Loucy (cell line): ENCODE measurements around the gene CHCHD6.

Source experiments
- H2AFZ ChIP-seq: fragments of 200-600 bp; sonication (generic); 2 replicates; pipeline ENCODE4 v1.6.0; 2016; ENCODE audit warnings: antibody characterized with exemption, mild to moderate bottlenecking, low read length, moderate library complexity
- H3F3A ChIP-seq: fragments of 200-600 bp; 2 replicates; pipeline ENCODE4 v1.6.0; 2016; ENCODE audit warnings: antibody characterized with exemption, low read depth, mild to moderate bottlenecking
- H3K27me3 ChIP-seq: fragments of 200-600 bp; sonication (generic); 2 replicates; pipeline ENCODE4 v1.6.1; 2014; ENCODE audit warnings: low read length, mild to moderate bottlenecking; ENCODE audit not compliant: insufficient read depth, poor library complexity, severe bottlenecking
- H3K36me3 ChIP-seq: fragments of 200-600 bp; sonication (generic); 2 replicates; pipeline ENCODE4 v1.6.1; 2016; ENCODE audit warnings: low read length; ENCODE audit not compliant: insufficient read depth
- H3K4me1 ChIP-seq: fragments of 200-600 bp; sonication (generic); 2 replicates; pipeline ENCODE4 v1.5.1; 2014; ENCODE audit warnings: low read length, mild to moderate bottlenecking; ENCODE audit not compliant: insufficient read depth, poor library complexity, severe bottlenecking
- H3K4me2 ChIP-seq: fragments of 200-600 bp; sonication (generic); 2 replicates; pipeline ENCODE4 v1.6.0; 2014; ENCODE audit warnings: antibody characterized with exemption, low read length, low read depth, mild to moderate bottlenecking; ENCODE audit not compliant: poor library complexity, severe bottlenecking
- H3K4me3 ChIP-seq: fragments of 200-600 bp; sonication (generic); 2 replicates; pipeline ENCODE4 v1.5.1; 2014; ENCODE audit warnings: low read length, mild to moderate bottlenecking, mixed read lengths; ENCODE audit not compliant: poor library complexity, severe bottlenecking
- H3K79me2 ChIP-seq: fragments of 200-600 bp; sonication (generic); 2 replicates; pipeline ENCODE4 v1.6.1; 2014; ENCODE audit warnings: low read length; ENCODE audit not compliant: insufficient read depth
- H3K9ac ChIP-seq: fragments of 200-600 bp; sonication (generic); 2 replicates; pipeline ENCODE4 v1.6.0; 2014; ENCODE audit warnings: mild to moderate bottlenecking, low read depth, low read length, moderate library complexity; ENCODE audit not compliant: poor library complexity, severe bottlenecking
- H3K9me2 ChIP-seq: fragments of 200-600 bp; sonication (generic); replicated peaks from 2 replicates; pipeline ENCODE4 v1.6.1; 2016; ENCODE audit warnings: low read depth, low read length, mixed read lengths
- H3K9me3 ChIP-seq: fragments of 200-600 bp; sonication (generic); 2 replicates; pipeline ENCODE4 v1.6.1; 2014; ENCODE audit warnings: mild to moderate bottlenecking, antibody characterized with exemption, low read length, low read depth; ENCODE audit not compliant: insufficient read depth
- H4K20me1 ChIP-seq: fragments of 200-600 bp; sonication (generic); 2 replicates; pipeline ENCODE4 v1.6.0; 2014; ENCODE audit warnings: antibody characterized with exemption, low read length, mild to moderate bottlenecking; ENCODE audit not compliant: insufficient read depth, poor library complexity, severe bottlenecking
- EZH2phosphoT487 ChIP-seq: fragments of 200-600 bp; IDR thresholded peaks from 2 replicates; pipeline ENCODE4 v1.6.1; 2018; ENCODE audit warnings: antibody characterized with exemption, mild to moderate bottlenecking, moderate library complexity, borderline replicate concordance
- TF ChIP-seq, protein P1 (sequence below): fragments of 200-600 bp; sonication (generic); conservative IDR thresholded peaks from 2 replicates; pipeline ENCODE4 v1.5.1; 2014; ENCODE audit warnings: mild to moderate bottlenecking, antibody characterized with exemption, low read length

Gene CHCHD6

DNA sequence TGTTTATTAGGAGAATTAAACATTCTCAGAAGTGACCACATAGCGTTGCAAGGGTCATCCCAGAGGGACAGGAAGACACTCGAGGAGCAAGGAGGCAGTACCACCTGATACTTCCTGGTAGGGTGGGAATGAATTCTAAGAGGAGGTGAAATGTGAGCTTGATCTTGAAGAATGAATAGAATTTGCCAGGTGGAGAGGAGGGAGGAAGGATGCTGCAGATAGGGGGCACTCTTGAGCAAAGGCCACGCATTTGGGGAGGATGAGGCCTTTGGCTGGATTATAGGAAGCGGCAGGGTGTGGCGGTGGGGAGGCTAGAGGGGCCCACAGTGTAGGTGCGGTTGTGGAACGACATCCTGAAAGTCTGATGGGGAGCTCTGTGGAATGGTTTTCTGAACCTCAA lies 33.5 kb downstream of the CHCHD6 start:
- H4K20me1 ChIP-seq, result no peaks in the 10 kb centered on the region
- H3K4me1 ChIP-seq, result no peaks in the 10 kb centered on the region
- H3K9ac ChIP-seq, result no peak overlapping the region
- no peak overlapping the region for H3K4me3 ChIP-seq
- H3F3A ChIP-seq, result no peaks in the 10 kb centered on the region
- H3K79me2 ChIP-seq, result no peaks in the 10 kb centered on the region
- TF ChIP-seq, protein P1, sequence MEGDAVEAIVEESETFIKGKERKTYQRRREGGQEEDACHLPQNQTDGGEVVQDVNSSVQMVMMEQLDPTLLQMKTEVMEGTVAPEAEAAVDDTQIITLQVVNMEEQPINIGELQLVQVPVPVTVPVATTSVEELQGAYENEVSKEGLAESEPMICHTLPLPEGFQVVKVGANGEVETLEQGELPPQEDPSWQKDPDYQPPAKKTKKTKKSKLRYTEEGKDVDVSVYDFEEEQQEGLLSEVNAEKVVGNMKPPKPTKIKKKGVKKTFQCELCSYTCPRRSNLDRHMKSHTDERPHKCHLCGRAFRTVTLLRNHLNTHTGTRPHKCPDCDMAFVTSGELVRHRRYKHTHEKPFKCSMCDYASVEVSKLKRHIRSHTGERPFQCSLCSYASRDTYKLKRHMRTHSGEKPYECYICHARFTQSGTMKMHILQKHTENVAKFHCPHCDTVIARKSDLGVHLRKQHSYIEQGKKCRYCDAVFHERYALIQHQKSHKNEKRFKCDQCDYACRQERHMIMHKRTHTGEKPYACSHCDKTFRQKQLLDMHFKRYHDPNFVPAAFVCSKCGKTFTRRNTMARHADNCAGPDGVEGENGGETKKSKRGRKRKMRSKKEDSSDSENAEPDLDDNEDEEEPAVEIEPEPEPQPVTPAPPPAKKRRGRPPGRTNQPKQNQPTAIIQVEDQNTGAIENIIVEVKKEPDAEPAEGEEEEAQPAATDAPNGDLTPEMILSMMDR, result peak; percentile 52
- TF ChIP-seq EZH2phosphoT487, result no peak
- no peak overlapping the region for H3K4me2 ChIP-seq
- no peaks in the 10 kb centered on the region for H3K9me3 ChIP-seq
- H3K9me2 ChIP-seq, result no peaks in the 10 kb centered on the region
- no peak overlapping the region for H2AFZ ChIP-seq
- peaks cover 44% of the 10 kb centered on the region; the same call in 1 of the 2 replicates for H3K36me3 ChIP-seq
- no peaks in the 10 kb centered on the region for H3K27me3 ChIP-seq

DNA sequence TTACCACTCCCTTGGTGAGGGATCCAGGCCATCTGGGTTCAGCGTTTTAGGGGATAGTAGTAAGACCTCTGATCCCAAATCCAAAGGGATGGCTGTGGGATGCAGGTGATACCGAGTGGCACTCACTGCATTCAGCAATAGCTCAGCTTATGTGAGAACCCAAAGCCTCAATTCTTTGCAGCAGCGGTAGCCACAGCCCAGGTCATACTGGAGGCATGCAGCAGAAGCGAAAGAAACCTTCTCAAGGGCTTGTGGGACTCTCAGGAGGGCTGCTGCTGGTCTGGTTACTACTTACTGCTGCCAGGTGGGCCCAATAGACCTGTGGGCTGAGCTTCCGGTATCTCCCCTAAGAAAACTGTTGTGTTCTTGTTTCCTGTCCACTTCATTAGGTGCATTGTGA lies 38.0 kb downstream of the CHCHD6 start:
- no peaks in the 10 kb centered on the region for H3K27me3 ChIP-seq
- no peak overlapping the region for H3K4me3 ChIP-seq
- H2AFZ ChIP-seq, result no peak overlapping the region
- no peak overlapping the region for H3K4me2 ChIP-seq
- TF ChIP-seq, protein P1, result no peak
- no peak for TF ChIP-seq EZH2phosphoT487
- no peaks in the 10 kb centered on the region for H3K9me3 ChIP-seq
- no peak overlapping the region for H3K9ac ChIP-seq
- no peaks in the 10 kb centered on the region for H3K79me2 ChIP-seq
- H3F3A ChIP-seq, result no peaks in the 10 kb centered on the region
- no peaks in the 10 kb centered on the region for H4K20me1 ChIP-seq
- H3K36me3 ChIP-seq, result peaks cover 29% of the 10 kb centered on the region; the same call in 1 of the 2 replicates
- H3K4me1 ChIP-seq, result no peaks in the 10 kb centered on the region
- no peaks in the 10 kb centered on the region for H3K9me2 ChIP-seq

DNA sequence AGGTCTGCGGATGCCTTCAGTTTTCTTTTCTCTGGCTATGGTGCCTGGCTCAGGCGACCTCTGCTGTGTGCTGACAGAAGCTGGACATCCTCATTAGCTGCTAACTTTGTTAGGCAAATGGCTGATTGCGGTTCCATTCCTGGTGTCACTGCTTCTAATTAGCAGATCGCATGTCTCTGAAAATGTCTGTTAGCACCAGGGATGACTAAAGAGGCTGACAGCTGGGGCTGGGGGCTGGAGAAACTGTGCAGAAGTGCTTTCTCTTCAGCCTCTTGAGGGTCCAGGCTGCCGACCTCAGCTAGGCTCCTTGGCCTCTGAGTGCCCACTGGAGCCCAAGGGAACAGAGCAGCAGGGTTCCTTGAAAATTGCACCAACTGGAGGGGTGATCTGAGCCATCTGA lies 39.3 kb downstream of the CHCHD6 start:
- Histone ChIP-seq H3K9me2 (no peaks in the 10 kb centered on the region), H2AFZ (no peak overlapping the region), H3K9me3 (no peaks in the 10 kb centered on the region), H3F3A (no peaks in the 10 kb centered on the region), H3K4me1 (no peaks in the 10 kb centered on the region), H3K9ac (no peak overlapping the region), H3K4me3 (no peak overlapping the region), H3K79me2 (no peaks in the 10 kb centered on the region), H3K36me3 (peaks cover 25% of the 10 kb centered on the region; the same call in 1 of the 2 replicates), H3K4me2 (no peak overlapping the region), H3K27me3 (no peaks in the 10 kb centered on the region), H4K20me1 (no peaks in the 10 kb centered on the region)
- TF ChIP-seq EZH2phosphoT487, result no peak
- TF ChIP-seq, protein P1, result no peak
